NCI-H1092 treated with DMSO at 0.1 percent for 48 hours (cell line): Measurements from ENCODE around the gene RAE1.
A peak's percentile ranks its signal among the peaks of the same experiment; 100 is the strongest.

Experiments used
- DNase-seq: peaks from one replicate; lab custom pipeline; 2025; lab: John Stamatoyannopoulos, UW

The RAE1 gene

GRCh38 chr20:57388953-57389694, 38.1 kb downstream of the RAE1 start:
- no peak for DNase-seq

DNA sequence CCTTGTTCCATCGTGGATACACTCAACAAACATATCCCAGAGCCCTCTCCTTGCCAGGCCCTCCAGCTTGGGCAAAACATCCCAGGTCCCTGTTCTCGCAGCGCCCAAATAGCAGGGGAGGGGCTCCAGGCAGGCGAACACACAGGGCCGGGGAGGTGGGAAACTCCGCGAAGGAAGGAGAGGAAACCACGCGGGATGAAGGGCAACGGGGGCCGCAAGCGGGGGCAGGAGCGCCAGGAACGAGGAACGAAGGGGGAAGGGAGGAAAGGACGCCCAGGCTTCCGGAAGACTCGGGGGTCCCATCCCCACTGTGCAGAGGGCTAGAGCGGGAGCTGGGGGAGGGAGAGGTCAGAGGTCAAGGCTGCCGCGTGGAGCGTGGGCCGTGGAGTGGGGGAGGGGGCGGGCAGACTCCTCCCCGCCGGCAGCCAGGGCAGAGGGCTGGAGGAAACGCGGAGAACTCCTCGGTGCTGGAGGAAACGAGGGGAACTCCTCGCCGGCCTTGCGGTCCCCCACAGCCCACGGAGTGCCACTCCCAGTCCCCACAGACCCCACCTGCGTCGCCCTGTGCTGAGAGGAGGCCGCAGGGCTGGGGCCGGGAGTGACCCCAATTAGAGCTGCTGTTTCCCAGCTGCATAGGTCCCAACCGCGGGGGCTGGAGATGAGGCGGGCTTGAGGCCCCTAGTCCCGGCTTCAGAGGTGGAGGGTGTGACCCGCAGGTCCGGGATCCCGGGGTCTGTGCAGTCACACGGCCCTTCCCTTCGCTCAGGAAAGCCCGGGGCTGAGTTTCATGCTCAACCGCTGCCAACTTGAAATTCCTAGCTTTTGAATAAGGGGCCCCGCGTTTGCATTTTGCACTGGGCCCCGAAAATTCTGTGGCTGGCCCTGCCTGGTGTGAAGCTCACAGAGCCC, 38.9 kb downstream of the RAE1 start:
- no peak for DNase-seq

GRCh38 chr20:57390604-57391438, 39.8 kb downstream of the RAE1 start, which contains the start of gene RBM38:
RBM38 (plus strand) TSS chr20:57391396; CDS start chr20:57391582, 186 bp downstream.
- peak; percentile 82 for DNase-seq

DNA sequence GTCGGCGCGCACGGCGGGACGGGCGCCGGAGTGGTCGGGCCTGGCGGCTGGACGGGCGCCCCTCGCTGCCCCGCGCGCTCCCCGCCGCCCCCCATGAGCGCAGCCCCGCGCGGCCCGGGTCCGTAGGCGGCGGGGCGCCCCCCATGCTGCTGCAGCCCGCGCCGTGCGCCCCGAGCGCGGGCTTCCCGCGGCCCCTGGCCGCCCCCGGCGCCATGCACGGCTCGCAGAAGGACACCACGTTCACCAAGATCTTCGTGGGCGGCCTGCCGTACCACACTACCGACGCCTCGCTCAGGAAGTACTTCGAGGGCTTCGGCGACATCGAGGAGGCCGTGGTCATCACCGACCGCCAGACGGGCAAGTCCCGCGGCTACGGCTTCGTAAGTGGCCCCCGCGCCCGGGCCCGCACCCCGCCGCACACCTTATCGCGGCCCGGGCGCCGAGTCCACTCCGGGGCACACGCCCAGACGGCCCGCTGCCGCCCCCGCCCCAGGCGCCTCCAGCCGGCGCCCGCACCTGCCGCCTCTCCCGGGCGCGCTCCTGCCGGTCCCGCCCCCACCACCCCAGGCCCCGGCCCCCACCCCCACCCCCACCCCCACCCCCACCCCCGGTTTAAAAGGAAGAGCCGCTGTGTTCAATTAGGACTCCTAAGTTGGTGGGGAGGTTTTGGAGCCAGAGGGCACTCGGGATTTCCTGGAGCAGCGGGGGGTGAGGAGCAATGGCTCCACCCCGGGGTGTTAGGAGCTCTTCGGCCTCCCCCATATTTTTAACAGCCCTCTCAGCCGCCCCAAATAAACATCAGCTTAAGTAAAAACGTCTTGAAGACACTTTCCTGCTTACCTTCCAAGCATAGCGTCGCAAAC, 40.6 kb downstream of the RAE1 start:
- DNase-seq = peak; percentile 22

- DNase-seq = no peak
Measured at GRCh38 chr20:57392512-57393271, 41.6 kb downstream of the RAE1 start.

DNA sequence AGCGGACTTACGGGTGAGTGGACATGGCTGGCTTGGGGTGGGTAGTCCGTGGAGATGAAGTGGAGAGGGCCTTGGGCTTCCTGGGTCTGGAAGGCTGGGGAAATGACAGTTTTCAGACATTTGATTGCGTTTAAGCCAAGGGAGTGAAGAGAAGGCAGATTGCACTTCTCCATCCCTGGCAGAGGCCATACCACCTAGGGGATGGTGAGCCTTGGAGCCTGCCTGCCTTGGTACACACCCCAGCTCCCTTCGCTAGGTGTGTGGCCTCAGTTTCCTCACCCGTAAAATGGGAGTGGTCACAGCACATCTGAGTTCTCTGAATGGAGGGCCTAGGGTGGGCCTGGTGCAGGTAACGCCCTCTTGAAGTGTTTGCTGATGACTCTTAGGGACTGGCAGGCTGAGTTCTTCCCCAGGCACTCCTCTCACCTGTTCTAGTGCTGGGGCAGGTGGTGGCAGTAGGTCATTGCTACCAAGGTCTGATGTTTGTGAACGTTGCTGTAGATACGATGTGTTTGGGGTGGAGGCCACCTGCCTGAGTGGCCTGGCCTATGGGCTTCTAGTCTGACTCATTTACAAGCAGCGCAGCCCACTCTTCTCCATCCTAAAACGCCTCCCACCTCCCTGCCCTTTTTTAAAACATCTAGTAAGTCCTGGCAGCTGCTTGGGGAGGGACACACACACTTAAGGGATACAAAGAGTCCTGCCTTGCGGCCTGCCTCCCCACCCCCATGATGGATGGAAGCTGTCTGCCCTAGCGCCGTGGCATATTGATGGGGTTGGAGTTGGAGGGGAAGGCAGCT, 42.5 kb downstream of the RAE1 start:
- peak; percentile 17 for DNase-seq

DNA sequence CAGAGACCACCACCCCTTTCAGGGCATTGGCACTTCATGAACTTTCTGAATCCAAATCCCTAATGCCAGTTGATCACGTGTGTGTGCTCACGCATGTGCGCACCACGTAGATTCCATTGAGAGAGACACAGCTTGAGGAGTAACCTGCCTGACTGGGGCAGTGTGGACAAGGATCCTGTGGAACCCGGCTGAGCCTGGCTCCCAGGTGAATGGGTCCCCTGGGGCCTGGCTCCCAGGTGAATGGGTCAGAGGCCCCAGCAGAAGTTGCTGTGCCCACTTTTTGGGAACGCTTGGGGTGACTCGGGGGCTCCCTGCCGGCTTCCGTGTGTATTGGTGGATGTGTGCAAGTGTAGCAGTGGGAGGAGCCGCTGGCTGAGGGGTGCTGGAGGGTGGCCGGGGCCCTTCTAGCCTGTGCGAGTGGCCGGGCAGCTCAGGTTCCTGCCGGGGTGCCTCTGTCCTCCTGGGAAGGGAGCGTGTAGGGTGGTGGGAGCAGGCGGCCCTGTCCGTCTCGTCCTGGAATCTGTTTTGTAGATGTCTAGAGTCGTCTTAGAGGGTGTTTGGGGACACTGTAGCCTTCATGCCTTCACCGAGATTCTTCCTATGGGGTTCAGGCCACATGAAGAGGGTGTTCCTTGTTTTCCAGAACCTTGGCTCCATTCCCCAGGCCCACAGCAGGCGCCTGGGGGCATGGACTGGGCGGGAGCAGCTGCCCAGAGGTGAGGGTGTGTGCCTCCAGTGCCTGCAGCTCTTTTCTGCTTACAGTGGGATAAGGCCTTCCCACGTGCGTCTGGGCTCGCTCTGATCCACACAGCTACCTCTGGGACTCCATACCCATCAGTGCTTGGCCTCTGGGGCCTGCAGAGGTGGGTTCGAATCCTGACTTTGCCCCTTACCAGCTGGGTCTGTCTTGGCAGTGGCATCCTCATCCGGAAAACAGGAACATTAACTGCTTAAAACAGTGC, 43.3 kb downstream of the RAE1 start:
- DNase-seq = no peak

DNA sequence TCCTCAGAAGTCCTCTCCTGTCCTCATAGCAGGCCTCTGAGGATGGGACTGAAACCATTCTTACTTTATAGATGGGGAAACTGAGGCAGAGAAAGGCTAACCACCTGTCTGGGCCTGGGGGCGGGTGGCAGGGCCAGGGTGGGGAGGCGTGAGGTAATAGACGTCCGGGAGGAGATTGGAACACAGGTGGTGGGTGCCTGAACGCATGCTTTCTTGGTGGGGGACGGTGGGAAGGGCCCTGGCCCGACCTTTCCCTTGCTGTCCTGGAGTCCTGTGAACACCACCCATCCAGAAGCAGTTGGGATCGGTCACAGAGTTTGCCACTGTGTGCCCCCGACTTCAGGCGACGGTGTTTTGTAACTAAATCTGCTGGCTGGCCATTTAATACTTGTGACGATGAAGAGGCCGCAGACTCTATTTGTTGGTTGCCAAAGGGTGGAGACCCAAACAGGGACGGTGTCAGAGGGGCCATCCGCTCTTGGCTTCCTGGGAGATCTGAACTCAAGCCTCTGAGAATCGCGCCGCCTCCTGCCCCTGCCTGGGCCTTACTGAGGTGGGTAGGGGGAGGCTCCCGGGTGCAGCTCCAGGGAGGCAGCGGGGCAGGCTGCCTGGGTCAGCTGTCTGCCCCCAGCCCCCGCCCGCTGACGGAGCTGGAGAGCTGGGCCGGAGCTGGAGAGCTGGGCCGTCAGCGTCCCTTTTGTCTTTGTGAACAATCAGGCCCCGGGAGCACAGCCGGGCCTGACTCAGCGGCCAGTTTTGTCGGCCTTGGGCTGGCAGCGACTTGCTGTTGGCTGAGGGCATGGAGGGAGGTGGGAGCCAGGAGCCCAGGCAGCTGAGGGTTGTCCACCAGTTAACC, 44.3 kb downstream of the RAE1 start:
- DNase-seq = peak; percentile 44

DNA sequence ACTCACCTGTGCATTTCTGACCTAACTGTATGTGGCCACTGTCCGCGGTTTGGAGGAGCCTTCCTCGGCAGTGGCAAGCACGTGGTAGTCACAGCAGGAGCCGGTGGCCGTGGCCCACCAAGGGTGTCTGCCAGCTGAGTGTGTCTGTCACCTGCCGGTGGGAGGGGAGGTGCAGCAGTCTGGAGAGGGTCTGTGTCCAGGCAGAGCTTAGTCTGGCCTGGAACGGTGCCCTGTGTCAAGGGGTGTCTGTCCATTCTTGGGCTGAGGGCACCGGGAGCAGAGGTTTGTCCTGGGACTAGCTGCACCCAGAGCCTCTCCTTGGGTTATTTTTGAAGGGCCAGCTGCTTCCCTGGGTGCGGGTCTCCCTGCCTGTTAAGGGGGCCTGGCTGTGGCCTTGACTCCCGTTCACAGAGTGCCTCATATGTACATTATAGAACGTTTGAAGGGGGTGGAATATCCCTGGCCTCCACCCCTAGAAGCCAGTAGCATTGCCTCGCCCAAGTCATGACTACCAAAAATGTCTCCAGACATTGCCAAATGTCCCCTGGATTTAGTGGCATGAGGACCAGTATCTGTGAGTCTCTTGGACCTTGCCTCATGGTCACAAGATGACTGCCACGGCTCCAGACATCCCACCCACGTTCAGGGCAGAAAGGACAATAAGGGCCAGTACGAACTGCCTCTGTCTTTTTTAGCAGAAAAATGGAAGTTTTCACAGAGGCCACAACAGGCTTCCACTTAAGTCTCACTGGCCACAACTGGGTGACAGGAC, 45.3 kb downstream of the RAE1 start:
- no peak for DNase-seq

DNA sequence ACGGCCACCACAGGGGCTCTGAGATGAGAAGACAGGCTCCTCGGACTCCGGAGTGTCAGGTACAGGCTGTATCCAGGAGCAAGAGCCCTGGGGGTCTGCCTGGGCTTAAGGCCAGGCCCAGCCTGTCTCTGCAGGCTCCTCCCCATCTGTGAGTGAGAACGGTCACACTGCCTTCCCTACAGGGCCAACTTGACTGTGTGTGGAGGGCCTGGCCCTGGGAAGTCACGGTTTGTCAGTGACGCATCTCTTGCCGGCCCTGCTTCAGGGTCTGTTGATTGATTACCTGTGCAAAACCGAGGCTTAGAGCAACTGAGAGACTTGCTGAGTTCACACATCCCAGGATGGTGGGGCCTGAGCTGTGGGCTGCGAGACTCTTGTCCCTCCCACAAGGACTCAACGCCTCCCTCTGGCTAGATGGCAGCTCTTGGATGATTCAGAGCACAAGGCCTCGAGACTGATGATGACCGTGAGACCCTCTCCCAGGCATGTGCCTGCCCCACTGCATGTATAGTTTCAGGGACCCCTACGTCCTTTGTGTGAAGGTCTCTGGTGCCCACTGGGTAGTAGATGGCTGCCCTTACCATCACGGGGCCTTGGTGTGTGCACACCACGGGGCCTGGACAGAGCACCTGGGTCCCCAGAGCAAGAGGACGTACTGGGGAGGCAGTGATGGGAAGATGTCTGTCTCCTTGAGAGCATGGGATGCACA, 46.1 kb downstream of the RAE1 start:
- no peak for DNase-seq

- no peak for DNase-seq
Measured at GRCh38 chr20:57397693-57398108, 46.6 kb downstream of the RAE1 start.

GRCh38 chr20:57398231-57398821, 47.3 kb downstream of the RAE1 start:
- DNase-seq = peak; percentile 84

DNA sequence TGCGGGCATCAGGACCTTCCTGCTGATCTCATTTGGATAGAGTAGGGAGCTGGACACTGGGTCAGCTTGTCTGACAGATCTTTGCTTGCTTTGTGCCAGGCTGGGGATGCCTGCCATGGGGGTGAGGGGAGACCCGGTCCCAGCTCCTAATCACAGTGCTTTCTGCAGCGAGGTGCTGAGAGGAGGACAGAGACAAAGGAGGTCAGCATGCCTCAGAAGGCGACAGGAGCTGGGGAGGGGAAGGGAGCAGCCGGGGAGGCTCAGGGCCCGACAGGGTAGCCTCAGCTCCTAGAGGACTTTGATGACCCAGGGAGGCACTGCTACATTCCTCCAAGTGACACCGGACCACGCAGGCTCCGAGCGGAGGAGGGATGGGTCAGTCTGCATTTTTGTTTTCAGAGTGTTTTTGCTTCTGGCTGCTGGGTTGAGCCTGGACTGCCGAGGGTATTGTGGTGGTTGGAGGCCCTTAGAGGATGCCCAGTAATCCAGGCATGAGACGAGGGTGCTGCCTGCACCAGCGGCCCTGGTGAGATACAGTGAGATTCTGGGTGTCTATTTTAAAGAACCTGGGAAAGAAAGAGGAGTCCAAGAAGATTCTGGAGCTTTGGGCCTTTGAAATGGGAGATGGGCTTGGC, 48.0 kb downstream of the RAE1 start:
- DNase-seq = no peak

DNA sequence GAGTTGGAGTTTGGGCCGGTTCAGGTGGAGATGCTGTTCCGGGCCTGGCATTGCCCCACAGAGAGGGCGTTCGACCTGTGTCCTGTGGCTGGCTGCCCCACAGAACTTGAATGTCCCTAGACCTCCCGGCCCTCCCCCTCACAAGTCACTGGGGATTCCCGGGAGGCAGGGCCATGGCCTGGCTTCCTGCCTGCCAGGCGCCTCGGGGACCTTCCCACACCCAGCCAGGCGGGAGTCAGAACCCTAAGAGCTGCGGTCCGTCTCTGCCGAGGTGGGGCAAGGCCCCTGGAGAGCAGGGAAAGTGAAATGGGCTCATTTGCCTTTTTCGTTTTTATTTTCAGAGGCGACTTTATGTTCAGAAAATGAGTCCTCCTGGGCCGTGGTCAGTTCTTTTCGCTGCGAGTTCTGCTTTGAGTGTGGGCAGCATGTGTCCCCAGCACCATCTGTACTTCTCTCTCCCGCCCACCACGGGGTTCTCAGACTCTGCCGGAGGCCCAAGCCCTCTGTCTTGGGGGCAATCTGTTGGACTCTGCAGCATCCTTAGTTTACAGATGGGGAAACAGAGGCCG, 48.6 kb downstream of the RAE1 start:
- no peak for DNase-seq

DNA sequence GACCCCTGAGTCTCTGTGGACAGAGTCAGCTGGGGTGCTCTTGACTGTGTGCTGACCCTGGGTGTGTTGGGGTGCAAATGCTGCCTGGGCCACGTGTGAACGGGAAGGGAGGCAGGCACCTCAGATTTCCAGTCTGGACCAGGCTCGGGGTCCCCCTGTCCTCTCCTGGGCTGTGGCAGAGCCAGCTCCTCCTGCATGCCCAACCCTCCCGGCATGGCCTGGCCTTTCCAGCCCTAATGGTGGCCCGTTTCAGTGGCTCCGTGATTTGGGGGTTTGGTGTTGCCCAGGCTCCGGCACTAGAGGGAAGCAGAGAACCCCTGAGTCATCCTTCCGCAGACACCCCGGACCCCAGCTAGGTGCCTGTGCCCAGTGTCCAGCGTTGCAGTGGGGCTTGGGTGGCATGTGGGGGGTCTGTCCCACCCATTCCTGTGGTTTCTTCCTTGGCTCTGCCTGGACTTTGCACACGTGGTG, 49.2 kb downstream of the RAE1 start:
- DNase-seq = no peak
